ENCODE results near the gene ITGAE.

DNA sequence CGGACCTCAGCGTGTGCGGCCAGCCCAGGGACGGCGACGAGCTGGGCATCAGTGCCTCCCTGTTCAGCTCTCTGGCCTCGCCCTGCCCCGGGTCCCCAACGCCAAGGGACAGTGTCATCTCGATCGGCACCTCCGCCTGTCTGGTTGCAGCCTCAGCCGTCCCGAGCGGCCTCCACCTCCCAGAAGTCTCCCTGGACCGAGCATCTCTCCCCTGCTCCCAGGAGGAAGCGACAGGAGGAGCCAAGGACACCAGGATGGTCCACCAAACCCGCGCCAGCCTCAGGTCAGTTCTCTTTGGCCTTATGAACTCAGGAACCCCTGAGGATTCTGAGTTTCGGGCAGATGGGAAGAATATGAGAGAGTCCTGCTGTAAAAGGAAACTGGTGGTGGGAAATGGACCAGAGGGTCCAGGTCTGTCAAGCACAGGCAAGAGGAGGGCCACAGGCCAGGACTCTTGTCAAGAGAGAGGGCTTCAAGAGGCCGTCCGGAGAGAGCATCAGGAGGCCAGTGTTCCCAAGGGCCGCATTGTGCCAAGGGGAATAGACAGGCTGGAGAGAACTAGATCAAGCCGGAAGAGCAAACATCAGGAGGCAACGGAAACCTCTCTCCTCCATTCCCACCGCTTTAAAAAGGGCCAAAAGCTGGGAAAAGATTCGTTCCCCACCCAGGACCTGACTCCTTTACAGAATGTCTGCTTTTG is 76.5 kb downstream of the ITGAE start:
- TF ChIP-seq POLR2A (IDR thresholded peaks at IDR 0.05; ENCODE audit: low read depth, low read length) (no peak), PAX5 (IDR thresholded peaks at IDR 0.05; ENCODE audit: borderline replicate concordance, low read depth, low read length) (no peak), BRCA1 (IDR thresholded peaks at IDR 0.05; ENCODE audit: low read depth, low read length) (no peak)
- TF ChIP-seq, protein P1, sequence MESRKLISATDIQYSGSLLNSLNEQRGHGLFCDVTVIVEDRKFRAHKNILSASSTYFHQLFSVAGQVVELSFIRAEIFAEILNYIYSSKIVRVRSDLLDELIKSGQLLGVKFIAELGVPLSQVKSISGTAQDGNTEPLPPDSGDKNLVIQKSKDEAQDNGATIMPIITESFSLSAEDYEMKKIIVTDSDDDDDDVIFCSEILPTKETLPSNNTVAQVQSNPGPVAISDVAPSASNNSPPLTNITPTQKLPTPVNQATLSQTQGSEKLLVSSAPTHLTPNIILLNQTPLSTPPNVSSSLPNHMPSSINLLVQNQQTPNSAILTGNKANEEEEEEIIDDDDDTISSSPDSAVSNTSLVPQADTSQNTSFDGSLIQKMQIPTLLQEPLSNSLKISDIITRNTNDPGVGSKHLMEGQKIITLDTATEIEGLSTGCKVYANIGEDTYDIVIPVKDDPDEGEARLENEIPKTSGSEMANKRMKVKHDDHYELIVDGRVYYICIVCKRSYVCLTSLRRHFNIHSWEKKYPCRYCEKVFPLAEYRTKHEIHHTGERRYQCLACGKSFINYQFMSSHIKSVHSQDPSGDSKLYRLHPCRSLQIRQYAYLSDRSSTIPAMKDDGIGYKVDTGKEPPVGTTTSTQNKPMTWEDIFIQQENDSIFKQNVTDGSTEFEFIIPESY (IDR thresholded peaks at IDR 0.05) = no peak
- TF ChIP-seq, protein P2, sequence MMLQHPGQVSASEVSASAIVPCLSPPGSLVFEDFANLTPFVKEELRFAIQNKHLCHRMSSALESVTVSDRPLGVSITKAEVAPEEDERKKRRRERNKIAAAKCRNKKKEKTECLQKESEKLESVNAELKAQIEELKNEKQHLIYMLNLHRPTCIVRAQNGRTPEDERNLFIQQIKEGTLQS (IDR thresholded peaks at IDR 0.05; ENCODE audit: borderline replicate concordance, extremely low read depth, low read depth, low read length) = no peak
- TF ChIP-seq, protein P3, sequence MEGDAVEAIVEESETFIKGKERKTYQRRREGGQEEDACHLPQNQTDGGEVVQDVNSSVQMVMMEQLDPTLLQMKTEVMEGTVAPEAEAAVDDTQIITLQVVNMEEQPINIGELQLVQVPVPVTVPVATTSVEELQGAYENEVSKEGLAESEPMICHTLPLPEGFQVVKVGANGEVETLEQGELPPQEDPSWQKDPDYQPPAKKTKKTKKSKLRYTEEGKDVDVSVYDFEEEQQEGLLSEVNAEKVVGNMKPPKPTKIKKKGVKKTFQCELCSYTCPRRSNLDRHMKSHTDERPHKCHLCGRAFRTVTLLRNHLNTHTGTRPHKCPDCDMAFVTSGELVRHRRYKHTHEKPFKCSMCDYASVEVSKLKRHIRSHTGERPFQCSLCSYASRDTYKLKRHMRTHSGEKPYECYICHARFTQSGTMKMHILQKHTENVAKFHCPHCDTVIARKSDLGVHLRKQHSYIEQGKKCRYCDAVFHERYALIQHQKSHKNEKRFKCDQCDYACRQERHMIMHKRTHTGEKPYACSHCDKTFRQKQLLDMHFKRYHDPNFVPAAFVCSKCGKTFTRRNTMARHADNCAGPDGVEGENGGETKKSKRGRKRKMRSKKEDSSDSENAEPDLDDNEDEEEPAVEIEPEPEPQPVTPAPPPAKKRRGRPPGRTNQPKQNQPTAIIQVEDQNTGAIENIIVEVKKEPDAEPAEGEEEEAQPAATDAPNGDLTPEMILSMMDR (IDR thresholded peaks at IDR 0.05 in 2 of 3, conservative IDR thresholded peaks at IDR 0.05 in 1 of 3; ENCODE audit: control insufficient read depth in 2 of 3, extremely low read depth in 1 of 3, insufficient read depth in 1 of 3, low read depth in 3 of 3, low read length in 3 of 3) = no peak
- TF ChIP-seq, protein P4, sequence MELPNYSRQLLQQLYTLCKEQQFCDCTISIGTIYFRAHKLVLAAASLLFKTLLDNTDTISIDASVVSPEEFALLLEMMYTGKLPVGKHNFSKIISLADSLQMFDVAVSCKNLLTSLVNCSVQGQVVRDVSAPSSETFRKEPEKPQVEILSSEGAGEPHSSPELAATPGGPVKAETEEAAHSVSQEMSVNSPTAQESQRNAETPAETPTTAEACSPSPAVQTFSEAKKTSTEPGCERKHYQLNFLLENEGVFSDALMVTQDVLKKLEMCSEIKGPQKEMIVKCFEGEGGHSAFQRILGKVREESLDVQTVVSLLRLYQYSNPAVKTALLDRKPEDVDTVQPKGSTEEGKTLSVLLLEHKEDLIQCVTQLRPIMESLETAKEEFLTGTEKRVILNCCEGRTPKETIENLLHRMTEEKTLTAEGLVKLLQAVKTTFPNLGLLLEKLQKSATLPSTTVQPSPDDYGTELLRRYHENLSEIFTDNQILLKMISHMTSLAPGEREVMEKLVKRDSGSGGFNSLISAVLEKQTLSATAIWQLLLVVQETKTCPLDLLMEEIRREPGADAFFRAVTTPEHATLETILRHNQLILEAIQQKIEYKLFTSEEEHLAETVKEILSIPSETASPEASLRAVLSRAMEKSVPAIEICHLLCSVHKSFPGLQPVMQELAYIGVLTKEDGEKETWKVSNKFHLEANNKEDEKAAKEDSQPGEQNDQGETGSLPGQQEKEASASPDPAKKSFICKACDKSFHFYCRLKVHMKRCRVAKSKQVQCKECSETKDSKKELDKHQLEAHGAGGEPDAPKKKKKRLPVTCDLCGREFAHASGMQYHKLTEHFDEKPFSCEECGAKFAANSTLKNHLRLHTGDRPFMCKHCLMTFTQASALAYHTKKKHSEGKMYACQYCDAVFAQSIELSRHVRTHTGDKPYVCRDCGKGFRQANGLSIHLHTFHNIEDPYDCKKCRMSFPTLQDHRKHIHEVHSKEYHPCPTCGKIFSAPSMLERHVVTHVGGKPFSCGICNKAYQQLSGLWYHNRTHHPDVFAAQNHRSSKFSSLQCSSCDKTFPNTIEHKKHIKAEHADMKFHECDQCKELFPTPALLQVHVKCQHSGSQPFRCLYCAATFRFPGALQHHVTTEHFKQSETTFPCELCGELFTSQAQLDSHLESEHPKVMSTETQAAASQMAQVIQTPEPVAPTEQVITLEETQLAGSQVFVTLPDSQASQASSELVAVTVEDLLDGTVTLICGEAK (IDR thresholded peaks at IDR 0.05; ENCODE audit: borderline replicate concordance) = no peak

Data from GM12878 (cell line).